ENCODE results near the gene FBLN7. TPM values are rescaled to one million over a fixed set of nuclear protein-coding genes. Genes with fewer than 3 reads are reported as not detected.

The FBLN7 gene
- total RNA-seq, 2 donors from 2014 or later = 4.0 to 8.7 TPM

DNA sequence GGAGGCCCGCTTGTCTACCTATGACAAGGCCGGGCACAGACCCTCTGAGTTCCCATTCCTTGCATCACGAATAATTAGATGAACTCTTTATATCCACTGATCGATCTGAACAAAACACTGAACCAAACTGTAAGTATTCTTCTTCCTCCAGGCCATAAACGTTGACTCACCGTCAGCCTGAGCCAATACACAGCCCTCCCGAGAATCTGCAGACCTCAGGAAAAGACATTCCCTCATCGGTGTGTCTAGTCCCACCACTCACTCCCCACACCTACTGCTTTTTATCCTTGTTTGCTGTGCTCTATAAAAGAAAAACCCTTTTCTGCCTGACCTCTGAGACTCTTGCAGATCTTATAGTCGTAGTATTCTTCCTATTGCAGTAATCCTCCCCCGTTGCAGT lies 42.1 kb upstream of the FBLN7 start:
- H3K4me1 Mint-ChIP-seq = no peaks in the 10 kb centered on the region
- peak overlapping the region; percentile 71 for H3K27ac Mint-ChIP-seq
- H3K4me3 ChIP-seq (ENCODE audit: low read length) = no peak overlapping the region
- H3K27ac ChIP-seq (ENCODE audit: low read depth, low read length) = no peak overlapping the region
- no peaks in the 10 kb centered on the region for H3K4me1 ChIP-seq (ENCODE audit: control insufficient read depth, insufficient read depth, low read length)
- DNase-seq = no peak
- no peaks in the 10 kb centered on the region for H3K9me3 ChIP-seq (ENCODE audit: control insufficient read depth, low read length)
- TF ChIP-seq, protein P1, sequence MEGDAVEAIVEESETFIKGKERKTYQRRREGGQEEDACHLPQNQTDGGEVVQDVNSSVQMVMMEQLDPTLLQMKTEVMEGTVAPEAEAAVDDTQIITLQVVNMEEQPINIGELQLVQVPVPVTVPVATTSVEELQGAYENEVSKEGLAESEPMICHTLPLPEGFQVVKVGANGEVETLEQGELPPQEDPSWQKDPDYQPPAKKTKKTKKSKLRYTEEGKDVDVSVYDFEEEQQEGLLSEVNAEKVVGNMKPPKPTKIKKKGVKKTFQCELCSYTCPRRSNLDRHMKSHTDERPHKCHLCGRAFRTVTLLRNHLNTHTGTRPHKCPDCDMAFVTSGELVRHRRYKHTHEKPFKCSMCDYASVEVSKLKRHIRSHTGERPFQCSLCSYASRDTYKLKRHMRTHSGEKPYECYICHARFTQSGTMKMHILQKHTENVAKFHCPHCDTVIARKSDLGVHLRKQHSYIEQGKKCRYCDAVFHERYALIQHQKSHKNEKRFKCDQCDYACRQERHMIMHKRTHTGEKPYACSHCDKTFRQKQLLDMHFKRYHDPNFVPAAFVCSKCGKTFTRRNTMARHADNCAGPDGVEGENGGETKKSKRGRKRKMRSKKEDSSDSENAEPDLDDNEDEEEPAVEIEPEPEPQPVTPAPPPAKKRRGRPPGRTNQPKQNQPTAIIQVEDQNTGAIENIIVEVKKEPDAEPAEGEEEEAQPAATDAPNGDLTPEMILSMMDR (conservative IDR thresholded peaks at IDR 0.05) = no peak
- H3K27me3 Mint-ChIP-seq (ENCODE audit: insufficient read depth) = no peaks in the 10 kb centered on the region
- H3K9me3 Mint-ChIP-seq = no peaks in the 10 kb centered on the region
- H3K9ac ChIP-seq (ENCODE audit: extremely low read depth, low read length, poor library complexity, severe bottlenecking) = no peak overlapping the region
- no peak overlapping the region for H3K4me3 Mint-ChIP-seq
- H3K36me3 Mint-ChIP-seq (ENCODE audit: low read depth) = peaks cover 59% of the 10 kb centered on the region
- WGBS, 2 experiments (ENCODE audit: insufficient coverage in 1 of 2, insufficient read length in 1 of 2) = 70 to 85% methylated on average over 7 to 10 of the region's 10 CpGs
- H3K36me3 ChIP-seq (ENCODE audit: control insufficient read depth, insufficient read depth, low read length) = peaks cover 65% of the 10 kb centered on the region
- no peaks in the 10 kb centered on the region for H3K27me3 ChIP-seq (ENCODE audit: control insufficient read depth, insufficient read depth, low read length, poor library complexity, severe bottlenecking)

DNA sequence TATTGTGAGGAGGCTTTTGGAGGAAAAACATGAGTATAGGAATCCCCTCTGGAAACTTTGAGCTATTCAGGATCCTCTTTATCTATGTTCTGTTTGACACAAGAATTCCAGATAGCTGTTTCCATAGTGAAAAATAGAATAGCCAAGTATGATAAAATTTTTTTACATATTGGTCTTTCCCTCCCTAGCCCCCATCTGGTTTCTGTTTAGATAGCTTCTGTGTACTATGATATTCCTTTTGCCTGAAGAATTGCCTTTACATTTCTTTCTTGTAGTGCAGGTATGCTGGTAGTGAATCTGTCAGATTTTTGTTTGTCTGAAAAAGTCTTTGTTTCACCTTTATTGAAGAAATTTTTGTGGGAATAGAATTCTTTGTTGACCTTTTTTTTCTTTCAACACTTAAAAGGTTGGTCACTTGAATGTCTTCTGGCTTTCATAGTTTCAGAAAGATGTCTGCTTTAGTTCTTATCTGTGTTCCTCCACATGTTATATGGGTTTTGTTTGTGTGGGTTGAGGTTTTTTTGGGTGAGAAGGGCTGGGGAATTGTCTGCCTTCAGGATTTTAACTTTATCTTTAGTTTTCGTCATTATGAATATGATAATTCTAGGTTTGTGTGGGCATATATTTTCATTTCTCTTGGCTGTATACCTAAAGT lies 29.9 kb upstream of the FBLN7 start:
- DNase-seq = no peak
- 89% methylated on average over 1 of the region's 1 CpG; no CpG with 5 or more reads in 1 of the 2 experiments for WGBS, 2 experiments (ENCODE audit: insufficient coverage in 1 of 2, insufficient read length in 1 of 2)
- Mint-ChIP-seq H3K27ac (no peak overlapping the region), H3K36me3 (ENCODE audit: low read depth) (peaks cover 77% of the 10 kb centered on the region), H3K27me3 (ENCODE audit: insufficient read depth) (no peaks in the 10 kb centered on the region), H3K9me3 (peaks cover 22% of the 10 kb centered on the region), H3K4me1 (no peaks in the 10 kb centered on the region), H3K4me3 (no peak overlapping the region)
- Histone ChIP-seq H3K36me3 (ENCODE audit: control insufficient read depth, insufficient read depth, low read length) (peaks cover 73% of the 10 kb centered on the region), H3K9ac (ENCODE audit: extremely low read depth, low read length, poor library complexity, severe bottlenecking) (no peak overlapping the region), H3K9me3 (ENCODE audit: control insufficient read depth, low read length) (peaks cover 36% of the 10 kb centered on the region), H3K27me3 (ENCODE audit: control insufficient read depth, insufficient read depth, low read length, poor library complexity, severe bottlenecking) (no peaks in the 10 kb centered on the region), H3K27ac (ENCODE audit: low read depth, low read length) (no peak overlapping the region), H3K4me3 (ENCODE audit: low read length) (no peak overlapping the region), H3K4me1 (ENCODE audit: control insufficient read depth, insufficient read depth, low read length) (no peaks in the 10 kb centered on the region)
- TF ChIP-seq, protein P1 (conservative IDR thresholded peaks at IDR 0.05) = no peak

DNA sequence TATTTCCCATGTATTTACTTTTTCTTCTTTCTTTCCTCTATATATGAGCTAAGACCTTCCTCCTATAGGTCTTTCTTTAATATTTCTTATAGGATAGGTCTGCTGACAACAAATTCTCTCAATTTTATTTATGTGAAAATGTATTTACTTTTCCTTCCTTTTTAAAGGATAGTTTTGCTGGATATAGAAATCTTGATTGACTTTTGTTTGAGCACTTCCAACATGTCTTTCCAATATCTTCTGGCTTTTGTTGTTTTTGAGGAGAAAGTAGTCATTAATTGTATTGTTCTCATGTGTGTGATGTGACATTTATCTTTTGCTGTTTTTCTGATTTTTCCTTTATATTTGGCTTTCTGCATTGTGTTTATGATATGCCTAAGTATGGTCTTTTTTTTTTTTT lies 28.9 kb upstream of the FBLN7 start:
- Mint-ChIP-seq H3K27me3 (ENCODE audit: insufficient read depth) (no peaks in the 10 kb centered on the region), H3K4me1 (no peaks in the 10 kb centered on the region), H3K4me3 (no peak overlapping the region), H3K36me3 (ENCODE audit: low read depth) (peaks cover 69% of the 10 kb centered on the region), H3K27ac (no peak overlapping the region), H3K9me3 (peaks cover 22% of the 10 kb centered on the region)
- DNase-seq = no peak
- Histone ChIP-seq H3K9me3 (ENCODE audit: control insufficient read depth, low read length) (peaks cover 36% of the 10 kb centered on the region), H3K9ac (ENCODE audit: extremely low read depth, low read length, poor library complexity, severe bottlenecking) (no peak overlapping the region), H3K4me1 (ENCODE audit: control insufficient read depth, insufficient read depth, low read length) (no peaks in the 10 kb centered on the region), H3K4me3 (ENCODE audit: low read length) (no peak overlapping the region), H3K36me3 (ENCODE audit: control insufficient read depth, insufficient read depth, low read length) (peaks cover 68% of the 10 kb centered on the region), H3K27me3 (ENCODE audit: control insufficient read depth, insufficient read depth, low read length, poor library complexity, severe bottlenecking) (no peaks in the 10 kb centered on the region), H3K27ac (ENCODE audit: low read depth, low read length) (no peak overlapping the region)
- TF ChIP-seq, protein P1 (conservative IDR thresholded peaks at IDR 0.05) = no peak

Measured in endodermal cell (in vitro differentiated cells).